NCI-H2081 treated with DMSO at 0.1 percent for 48 hours (cell line): Measurements from ENCODE around the gene MYEOV.

Source experiments
- DNase-seq: peaks from one replicate; lab custom pipeline; 2025; lab: John Stamatoyannopoulos, UW

MYEOV gene

DNA sequence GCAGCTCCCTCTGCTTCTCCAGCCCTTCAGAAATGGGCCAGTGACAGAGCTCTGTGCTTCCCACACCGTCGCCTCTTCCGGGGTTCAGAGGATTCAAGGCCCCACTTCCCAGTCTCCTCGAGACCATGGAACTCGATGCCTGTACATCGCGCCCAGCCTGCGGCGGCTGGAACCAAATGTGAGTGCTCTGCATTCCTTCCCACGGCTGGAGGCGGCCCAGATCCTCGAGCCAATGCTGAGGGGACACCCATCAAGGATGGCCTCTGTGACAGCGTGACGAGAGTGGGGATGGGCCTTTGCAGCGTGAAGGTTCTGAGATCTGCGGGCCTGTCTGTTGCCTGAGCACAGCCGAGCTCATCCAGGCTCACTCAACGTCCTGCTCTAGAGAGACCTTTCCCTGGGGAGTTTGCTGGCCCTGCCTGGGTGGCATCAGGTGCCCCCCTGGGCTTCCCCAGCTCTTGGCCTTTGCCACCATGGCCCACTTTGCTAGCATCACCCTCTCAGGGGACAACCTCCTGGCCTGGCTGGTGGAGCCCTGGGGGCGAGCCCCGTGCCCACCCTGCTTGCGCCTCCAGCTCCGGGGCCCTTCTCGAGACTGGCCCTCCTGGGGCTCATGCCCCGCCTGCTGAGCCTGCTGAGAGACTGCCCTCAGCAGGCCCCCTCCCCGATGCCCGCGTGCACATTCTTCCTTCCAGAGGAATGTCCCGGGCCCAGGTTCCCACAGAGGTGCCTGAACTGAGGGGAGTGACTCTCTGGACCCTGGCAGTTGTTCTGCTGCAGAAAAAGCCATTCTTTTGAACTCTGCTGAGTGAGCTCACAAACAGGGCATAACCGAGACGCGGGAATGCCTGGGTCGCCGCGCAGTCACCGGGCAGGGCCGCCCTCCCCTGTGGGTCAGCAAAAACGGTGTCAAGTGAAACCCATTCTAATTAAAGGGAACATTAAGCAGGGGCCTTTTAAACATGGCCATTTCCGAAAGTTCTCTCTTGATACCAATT lies 7.3 kb upstream of the MYEOV start:
- DNase-seq: no peak

DNA sequence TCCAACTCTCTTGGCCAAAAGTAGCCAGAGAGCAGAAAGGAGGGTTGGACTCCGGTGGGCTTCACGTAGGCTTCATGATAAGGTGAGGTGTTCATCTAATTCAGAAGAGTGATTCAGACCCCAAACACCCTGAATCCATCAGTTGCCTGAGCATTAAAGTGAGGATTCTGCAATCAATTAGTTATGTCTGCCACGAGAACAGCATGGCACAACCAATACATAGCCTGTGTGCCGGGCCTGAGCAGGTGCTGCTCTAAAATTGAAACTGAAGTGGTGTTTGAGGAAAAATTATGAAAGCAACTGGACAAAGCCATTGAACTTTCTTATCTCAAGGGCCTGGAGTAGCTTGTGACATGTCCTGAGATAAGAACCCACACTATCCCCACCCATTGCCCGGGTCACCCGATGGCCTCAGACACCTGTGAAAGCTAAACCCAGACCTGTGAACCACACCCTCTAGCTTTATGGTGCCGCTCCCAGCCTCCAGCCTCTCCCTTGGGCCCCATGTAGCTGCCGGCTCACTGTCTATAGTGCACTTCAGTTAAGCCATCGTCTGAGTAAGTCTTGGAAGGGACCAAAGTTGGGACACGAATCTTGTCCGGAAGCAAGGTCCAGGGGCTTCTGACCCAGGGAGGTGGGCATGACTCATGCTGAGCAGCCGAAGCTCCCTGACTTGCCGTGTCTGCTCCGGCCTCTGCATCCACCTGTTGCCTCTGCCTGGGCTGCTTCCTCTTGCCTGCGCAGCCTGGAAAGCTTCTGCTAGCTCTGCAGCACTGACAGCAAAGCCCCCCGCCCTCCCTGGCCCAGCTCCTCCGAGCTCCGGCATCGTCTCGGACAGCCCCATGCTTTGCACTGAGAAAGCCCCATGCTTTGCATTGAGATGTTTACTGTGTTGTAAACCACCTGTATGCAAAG lies 5.7 kb upstream of the MYEOV start:
- DNase-seq: no peak

DNA sequence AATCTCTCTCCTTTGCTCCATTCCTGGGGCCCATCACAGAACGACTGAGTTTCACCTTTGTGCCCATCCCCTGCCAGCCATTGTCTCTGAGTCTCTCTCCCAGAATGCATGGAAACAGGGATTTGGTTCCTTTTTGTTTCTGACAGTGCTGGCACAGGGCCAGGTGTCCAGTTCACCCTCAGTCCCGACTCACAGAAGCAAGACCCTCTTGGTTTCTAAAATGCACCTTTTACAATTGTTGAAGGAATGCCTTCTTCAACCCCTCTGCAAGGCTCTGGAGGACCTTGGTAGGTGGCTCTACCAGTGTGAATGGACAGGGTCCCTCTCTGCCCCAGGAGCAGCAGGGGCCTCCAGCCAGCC lies 5.1 kb upstream of the MYEOV start:
- no peak for DNase-seq

DNA sequence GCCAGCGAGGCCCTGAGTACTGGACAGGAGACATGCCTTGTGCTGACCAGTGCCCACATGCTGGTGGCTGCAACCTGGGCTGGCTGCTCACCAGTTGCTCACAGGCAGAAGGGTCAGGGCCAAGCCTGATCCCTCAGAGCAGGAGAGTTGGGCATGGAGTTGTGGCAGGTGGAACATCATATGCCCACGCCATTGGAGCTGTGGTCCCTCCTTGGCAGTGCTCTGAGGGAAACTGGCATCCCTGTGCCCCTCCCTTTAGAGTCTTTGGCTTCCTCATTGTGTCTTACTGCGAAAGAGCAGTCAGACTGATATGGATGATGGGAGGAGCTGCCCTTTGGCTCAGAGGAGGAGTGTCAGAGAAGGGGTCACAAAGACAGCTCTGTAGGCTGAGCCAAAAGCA lies 3.1 kb upstream of the MYEOV start:
- DNase-seq: no peak

DNA sequence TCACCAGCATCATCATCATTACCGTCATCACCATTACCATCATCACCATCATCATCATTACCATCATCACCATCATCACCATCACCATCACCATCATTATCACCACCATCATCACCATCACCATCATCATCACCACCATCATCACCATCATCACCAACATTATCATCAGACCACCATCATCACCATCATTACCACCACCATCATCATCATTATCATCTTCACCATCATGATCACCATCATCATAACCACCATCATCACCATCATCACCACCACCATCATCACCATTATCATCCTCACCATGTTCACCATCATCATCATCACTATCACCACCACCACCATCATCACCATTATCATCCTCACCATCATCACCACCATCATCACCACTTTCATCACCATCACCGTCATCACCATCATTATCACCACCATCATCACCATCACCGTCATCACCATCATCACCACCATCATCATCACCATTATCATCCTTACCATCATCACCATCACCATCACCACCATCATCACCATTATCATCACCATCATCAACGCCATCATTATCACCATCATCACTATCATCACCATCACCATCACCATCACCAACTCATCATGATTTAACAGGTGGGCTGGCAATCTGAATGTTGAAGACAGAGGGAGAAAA lies 2.4 kb upstream of the MYEOV start:
- no peak for DNase-seq

DNA sequence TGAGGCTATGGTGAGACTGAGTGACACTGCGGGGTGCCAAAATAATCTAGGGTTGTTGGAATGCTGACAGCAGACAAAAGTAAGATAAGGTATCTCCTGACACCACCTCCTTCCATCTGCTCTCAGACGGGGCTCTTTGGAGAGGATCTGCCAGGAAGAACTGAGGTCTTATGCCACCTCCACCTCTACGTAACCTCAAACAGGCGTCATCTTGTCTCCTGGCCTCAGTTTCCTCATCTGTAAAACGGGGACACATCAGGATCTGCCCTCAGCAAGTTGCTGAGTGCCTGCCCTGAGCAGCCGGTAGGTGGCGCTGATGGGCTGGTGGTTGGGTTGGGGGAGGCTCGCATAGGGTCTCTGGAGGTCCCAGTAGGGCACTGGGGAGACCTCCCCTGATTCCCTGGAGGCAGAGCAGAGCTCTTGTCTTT lies 1.7 kb upstream of the MYEOV start:
- DNase-seq: no peak

DNA sequence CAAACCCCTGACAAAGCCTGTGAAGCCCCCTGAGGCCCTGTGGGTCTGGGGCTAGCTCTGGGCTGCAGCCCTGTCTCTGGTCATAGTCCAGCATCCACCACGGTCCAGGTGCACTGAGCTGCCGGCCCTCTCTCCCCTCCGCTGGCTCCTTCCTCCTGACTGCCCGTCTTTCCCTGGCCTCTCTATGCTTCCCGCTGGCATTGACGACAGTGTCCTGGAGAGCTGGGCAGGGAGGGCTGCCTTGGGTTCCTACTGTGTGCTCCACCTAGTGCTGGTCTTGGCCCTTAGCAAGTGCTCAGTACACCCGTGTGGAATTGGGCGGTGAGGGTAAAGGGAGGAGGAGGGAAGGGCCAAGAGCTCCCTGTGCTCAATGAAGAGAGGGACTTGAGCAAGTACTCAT lies 868 bp upstream of the MYEOV start:
- DNase-seq: no peak

DNA sequence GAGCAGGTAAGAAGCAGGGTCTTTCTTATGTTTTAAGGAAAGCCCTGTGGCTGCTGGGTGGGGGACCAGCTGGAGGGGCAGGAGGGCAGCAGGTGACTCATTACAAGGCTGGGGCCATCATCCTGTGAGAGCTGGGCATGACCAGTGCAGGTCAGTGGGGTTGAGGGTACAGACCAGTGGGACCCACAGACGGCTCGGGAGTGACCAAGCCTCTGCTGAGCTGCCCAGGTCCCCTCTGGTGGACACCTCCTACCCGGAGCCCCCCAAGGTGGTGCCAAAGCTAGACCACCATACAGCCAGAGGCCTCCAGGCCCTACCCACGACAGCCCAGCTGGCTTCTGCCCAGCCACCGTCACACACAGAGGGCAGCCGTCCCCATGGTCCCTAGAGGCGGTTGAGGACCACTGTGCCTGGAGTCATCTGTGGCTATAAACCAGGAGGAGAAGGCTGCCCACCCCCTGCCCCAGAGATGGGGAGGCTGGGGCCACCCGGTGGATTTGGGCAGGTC lies 670 bp downstream of the MYEOV start:
- DNase-seq: no peak

DNA sequence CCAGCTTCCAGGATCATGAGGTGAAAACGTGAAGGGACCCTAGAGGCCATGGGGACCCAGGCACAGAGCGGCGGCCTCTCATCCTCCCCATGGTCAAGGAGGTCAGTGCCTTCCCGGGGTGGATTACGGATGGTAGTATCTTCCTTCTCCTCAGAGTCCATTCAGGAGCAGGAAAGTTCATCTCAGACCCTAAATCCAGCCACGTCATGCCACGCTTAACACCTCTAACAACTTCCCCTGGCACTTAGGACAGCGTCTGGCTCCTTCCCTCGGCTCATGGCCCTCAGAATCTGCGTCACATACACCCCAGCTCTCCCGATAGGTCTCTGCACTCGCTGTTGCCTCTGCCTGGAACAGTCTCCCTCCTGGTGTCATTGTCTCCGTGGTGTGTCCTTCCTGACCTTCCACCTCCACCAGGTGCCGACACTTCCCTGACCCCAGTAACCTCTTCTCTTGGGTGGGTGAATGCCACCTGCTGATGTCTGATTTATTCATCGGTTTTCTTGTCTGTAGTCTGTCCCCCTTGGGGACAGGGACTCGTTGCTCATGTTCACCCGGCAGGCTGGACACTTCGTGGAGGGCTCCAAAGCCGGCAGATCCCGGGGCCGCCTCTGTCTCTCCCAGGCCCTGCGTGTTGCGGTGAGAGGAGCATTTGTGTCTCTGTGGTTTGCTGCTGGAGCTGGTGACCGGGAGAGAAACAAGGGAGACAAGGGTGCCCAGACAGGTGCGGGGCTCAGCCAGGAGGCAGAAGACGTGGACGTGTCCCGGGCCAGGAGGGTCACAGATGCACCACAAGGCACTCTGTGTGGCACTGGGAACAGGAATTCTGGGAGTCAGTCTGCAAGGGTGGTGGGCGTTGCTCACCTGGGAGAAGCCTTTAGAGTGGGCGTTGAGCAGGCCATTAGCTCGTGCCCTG lies 1.4 kb downstream of the MYEOV start:
- no peak for DNase-seq

DNA sequence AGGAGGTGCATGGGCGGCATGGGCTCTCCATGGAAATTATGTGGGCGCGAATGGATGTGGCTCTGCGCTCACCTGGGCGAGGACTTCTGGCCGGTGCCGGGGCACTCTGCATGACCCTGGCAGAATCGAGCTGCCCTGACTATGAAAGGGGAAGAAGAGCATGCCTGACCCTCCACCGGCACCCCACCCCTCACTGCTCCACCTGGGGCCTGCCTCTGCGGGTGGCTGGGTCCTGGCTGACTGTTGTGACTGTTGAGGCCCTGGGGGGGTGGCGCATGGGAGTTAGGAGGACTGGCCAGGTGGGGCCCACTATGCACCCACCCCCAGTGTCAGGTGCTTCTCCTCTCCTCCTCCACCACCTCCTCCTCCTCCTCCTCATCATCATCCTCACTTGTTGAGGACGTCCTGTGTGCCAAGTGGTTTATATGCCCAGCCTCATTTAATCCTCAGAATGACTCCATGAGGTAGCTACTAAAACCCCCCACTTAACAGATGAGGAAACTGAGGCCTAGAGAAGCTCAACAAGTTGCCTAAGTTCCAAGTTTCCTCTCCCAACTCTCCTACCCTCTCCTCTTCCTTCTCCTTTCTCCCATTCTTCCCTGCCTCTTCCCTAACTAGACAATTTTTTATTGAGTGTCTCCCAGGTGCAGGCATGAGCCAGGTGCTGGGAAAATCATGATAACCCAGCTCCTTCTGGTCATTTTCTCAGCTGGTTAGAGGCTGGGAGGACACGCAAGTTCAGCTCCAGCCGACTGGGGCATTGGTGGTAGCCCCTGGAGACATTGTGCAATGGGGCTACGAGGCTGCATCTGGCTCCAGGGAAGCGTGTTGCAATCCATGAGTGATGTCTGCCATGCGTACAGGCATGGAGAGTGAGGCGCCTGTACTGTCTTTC lies 2.3 kb downstream of the MYEOV start:
- no peak for DNase-seq

DNA sequence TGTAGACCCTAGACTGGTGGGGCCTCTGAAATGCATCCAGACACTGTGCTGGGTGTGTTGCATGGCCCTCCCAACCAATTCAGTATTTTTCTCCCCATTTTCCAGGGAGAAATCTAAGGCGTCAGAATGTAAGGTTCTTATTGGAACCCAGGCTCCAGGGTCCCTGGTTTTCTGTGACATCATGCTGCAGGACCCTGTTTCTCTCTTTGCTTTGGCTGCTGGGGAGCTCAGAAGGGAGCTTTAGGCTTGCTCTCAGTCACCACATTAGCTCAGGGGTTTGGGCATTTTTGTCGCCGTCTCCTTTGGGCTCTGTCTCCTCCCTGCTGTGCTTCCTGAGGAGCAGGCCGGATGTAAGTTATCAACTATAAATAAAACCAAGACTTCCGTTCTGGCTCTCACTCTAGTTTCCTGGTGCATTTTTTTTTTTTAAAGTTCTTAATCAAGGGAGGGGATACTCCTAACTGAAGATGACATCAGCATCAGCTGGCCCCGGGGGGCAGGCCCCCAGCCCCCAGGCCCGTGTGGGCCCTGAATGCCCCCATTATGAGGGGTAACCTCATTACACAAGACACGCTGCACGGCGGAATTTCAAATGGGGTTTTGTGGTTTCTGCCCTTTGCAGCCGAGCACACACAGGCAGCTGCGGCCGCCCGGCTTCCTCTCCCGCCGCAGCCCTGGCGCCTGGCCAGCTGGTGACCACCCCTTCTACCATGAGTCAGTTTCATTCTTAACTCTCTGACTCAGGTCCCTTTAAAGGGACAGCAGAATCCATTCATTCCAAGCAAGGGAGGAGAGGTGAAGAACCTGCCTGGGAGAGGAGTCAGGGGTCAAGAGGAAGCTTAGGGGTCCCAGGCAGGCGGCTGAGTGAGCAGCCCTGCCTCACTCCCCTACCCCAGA lies 3.2 kb downstream of the MYEOV start:
- no peak for DNase-seq

DNA sequence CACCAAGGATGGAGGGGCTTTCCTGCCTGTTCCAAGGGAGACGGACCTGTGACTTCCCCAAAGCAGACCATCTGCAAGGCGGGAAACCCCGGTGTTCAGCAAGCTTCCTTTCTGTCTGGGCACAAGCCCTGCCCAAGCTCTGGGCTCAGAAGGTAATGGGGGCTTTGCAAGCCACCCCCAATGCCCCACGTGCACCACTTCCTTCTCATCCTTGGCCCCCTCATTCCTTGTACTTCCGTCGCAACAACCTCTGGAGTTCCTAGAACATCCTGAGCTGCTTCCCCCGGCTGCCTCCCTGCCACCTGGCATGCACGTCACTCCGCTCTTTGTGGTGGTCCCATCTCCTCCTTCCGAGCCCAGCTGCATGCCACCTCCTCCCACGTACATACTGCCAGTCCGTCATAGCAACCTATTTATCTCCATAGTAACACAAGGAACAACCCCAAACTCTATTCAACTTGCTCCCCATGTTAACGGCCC lies 3.9 kb downstream of the MYEOV start:
- DNase-seq: no peak

DNA sequence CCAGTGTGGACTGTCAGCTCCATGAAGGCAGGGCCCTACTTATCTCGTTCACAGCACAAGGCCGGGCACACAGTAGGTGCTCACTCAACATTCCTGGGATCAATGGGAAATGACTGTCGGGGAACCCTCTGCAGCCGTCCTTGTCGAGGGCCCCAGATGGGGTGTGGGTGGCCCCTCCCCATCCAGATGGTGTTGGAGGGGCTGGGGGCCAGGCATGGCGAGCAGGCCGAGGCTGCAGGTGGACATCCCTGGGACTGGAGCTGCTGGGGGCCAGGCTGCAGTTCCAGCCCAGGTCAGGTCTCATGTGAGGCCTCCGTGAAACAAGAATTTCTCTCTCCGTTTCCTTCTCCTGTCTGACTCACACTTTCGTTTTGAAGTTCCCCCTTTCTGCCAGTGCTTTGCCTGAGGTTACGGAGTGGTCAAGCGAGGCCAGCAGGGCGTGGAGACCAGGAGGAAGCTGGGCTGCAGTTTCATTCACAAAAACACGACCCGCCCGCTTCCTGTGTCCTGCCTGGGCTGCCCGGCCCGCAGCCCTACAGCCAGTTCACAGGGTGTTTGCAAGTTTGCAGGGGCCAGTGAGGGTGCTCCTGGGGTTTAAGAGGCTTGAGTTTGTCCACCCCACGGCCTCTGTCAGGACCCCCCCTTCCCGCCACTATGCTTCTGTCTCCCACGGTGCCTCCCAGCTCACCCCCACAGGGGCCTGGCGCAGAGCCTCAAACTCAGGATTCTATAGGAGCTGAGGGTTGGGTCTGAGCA lies 4.5 kb downstream of the MYEOV start:
- DNase-seq: no peak

DNA sequence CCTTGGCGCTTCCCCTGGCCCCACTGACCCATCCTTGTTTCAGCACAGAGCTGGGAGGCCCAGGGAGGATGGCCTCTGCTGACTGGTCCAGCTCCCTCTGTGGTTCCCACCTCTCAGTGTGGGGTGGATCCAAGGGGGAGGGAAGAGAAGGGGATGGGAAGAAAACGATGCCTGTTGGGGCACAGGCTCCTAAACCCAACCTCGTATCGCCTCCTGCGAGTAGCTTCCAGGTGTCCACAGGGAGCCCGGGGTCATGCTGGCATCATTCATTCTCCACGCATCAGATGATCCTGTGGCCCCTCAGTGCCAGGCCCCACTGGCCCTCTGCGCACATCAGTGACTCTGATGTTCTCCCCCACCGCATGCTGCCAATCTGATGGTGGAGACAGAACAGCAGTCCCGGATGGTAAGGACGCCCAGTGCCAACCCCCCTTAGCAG lies 5.1 kb downstream of the MYEOV start:
- DNase-seq: no peak

DNA sequence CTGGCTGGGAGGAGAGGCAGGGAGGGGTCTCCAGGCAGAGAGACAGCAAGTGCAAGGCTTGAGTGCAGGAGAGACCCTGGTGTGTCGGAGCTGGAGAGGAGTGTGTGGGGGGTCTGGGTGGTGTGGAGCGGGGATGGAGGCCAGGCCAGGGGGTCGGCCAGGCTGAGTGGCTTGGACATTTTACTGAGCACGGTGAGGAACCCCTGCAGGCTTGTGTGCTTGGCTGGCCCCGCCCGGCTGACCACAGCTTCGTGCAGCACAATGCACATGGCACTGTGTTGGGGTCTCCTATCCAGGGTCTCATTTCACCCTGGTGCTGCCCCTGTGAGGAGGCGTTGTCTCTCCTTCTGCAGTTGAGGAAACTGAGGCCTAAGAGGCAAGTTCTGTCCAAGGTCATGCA lies 5.6 kb downstream of the MYEOV start:
- no peak for DNase-seq

DNA sequence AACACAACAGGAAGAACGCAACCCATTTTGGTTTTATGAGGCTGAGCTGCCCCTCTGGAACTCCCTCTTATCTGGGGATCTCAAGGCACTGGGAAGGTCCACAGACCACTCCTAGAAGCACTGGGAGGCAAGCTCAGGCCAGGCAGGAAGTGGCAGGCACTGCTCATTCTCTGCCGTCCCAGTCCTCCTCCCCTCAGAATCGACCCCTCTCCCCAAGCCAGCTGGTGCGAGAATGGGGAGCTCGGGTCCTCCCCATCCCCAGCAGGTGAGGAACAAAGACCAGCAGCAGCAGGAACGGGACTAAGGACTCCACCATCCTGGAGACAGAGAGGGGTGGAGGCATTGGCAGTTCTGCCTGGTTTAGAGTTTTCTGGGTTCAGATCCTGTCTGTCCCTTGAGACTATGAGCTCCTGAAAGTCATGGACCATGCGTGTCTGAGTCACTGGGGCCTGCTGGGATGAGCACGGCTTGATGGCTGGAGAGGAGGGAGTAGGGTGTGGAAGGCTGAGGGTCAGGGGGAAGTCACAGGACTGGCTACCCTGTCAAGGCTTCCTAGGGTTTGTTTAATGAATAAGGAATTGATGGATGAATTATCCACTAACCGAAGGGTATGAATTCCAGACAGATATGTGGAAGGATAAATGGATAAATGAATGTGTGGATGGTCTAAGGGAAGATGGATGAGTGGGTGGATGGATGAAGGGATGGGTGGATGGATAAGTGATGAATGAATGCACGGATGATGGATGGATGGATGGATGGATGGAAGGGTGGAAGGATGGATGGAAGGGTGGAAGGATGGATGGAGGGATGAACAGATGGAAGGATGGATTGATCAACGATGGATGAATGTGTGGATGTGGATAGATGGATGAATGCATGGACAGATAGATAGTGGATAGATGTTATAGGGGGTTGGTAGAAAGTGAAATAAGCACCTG lies 6.4 kb downstream of the MYEOV start:
- no peak for DNase-seq

DNA sequence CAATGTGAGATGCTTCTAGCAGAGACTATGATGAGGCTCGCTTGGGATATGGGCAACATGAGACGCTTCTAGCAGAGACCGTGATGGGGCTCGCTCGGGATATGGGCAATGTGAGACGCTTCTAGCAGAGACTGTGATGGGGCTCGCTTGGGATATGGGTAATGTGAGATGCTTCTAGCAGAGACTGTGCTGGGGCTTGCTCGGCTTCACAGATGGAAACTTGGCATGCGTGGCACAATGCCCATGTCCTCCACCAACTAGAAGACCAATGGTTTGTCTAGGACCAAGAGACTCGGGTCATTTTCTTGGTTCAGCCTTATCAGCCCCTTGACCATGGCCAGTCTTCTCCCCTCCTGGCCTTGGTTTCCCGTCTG lies 7.1 kb downstream of the MYEOV start:
- DNase-seq: no peak
